ENCODE measurements around the gene CNTNAP5.

- TF ChIP-seq POLR2AphosphoS5 (IDR thresholded peaks at IDR 0.05; ENCODE audit: low read depth, low read length), result no peak
- TF ChIP-seq REST (IDR thresholded peaks at IDR 0.05; ENCODE audit: insufficient read depth in 1 of 2, low read depth in 2 of 2, low read length in 1 of 2), result no peak
These were observed 564.9 kb downstream of the CNTNAP5 start for GRCh38 chr2:124589971-124590370.
